Kidney (tissue), 14 donors: ENCODE data around the gene NIPAL1. TPM values are rescaled to one million over a fixed set of nuclear protein-coding genes. Genes with fewer than 3 reads are reported as not detected.
"Not testable (repeated sequence)": the region's sequence is repeated elsewhere in the genome, so short reads cannot be mapped to it uniquely, and the experiment has no call there.

Experiments used
- DNase-seq, 5 donors: peaks; one replicate each; pipeline ENCODE4 v3.0.0-alpha.2; 2013 to 2020
- FAIRE-seq: peaks from 2 replicates; lab custom pipeline; 2012; peaks lifted over from hg19 to GRCh38; lab: Jason Lieb, UNC
- H3K27ac ChIP-seq, 2 donors: one replicate each; pipeline ENCODE4 v1.7.0; 2013; ENCODE audit warnings: low read depth in 2 of 2, low read length in 2 of 2, inconsistent platforms in 1 of 2
- H3K27me3 ChIP-seq: one replicate; pipeline ENCODE4 v1.7.1; 2013; ENCODE audit warnings: low read length, inconsistent platforms; ENCODE audit not compliant: control insufficient read depth, insufficient read depth
- H3K36me3 ChIP-seq, 3 donors: one replicate each; pipeline versions ENCODE4 v1.7.0 to v1.7.1; 2013; ENCODE audit warnings: low read length in 3 of 3, control low read depth in 1 of 3, inconsistent platforms in 1 of 3; ENCODE audit not compliant: insufficient read depth in 3 of 3, control insufficient read depth in 2 of 3
- H3K4me1 ChIP-seq, 3 donors: one replicate each; pipeline versions ENCODE4 v1.7.0 to v1.7.1; 2013; ENCODE audit warnings: low read length in 3 of 3, inconsistent platforms in 1 of 3, low read depth in 1 of 3; ENCODE audit not compliant: control insufficient read depth in 2 of 3, insufficient read depth in 2 of 3
- H3K4me3 ChIP-seq, 3 donors: one replicate each; pipeline versions ENCODE4 v1.7.0 to v1.8.1; 2013; ENCODE audit warnings: low read length in 3 of 3, control low read depth in 1 of 3, inconsistent platforms in 1 of 3
- H3K9ac ChIP-seq, 3 donors: one replicate each; pipeline versions ENCODE4 v1.7.0 to v1.7.1; 2013; ENCODE audit warnings: low read length in 3 of 3, control low read depth in 1 of 3, inconsistent platforms in 1 of 3
- H3K9me3 ChIP-seq, 3 donors: one replicate each; pipeline versions ENCODE4 v1.7.0 to v1.7.1; 2013; ENCODE audit warnings: low read length in 3 of 3, control low read depth in 1 of 3, inconsistent platforms in 1 of 3; ENCODE audit not compliant: control insufficient read depth in 2 of 3, insufficient read depth in 1 of 3
- intact Hi-C: fragments of 100-400 bp; cut with DNase I; formaldehyde crosslinking; loops from one replicate; pipeline ENCODE4 v1.11.1; 2022
- polyA plus RNA-seq: library from polyadenylated mRNA; stranded (reverse); fragments of 350-450 nt; fragmentation: Illumina TruSeq; extraction: RNeasy Lipid Tissue Mini Kit (QIAGEN cat#74804); gene quantifications from one replicate; pipeline ENCODE4 v1.2.3, GENCODE V29; 2014; ENCODE audit warnings: low read depth, low replicate concordance; ENCODE audit not compliant: insufficient read depth
- total RNA-seq: library from RNA; stranded (reverse); fragmentation: NEBNext Ultra II Directional; extraction: Animal tissue kit (Norgen Biotek cat#: 25700); gene quantifications from one replicate; pipeline ENCODE4 v1.2.1, GENCODE V29; 2021
- TF ChIP-seq, protein P1 (sequence below): IDR thresholded peaks from 3 replicates; pipeline ENCODE4 v1.5.1; 2012; ENCODE audit warnings: mild to moderate bottlenecking, moderate library complexity, borderline replicate concordance; ENCODE audit not compliant: insufficient read depth; ENCODE audit errors: extremely low read depth
- donor health status: control.
- donor health status: control.
- donor health status: control.
- donor health status: control.
- donor health status: control.
- donor health status: DM: yes; HTN: yes; CAD: no.
- donor health status: Normal renal cell carcinoma (clear cell type).

NIPAL1 gene
- total and polyA plus RNA-seq, 2 donors from 2014 or later: 1.4 to 6.9 TPM

- Histone ChIP-seq H3K9me3 (no peaks in the 10 kb centered on the region), H3K4me3 (no peak overlapping the region), H3K4me1 (no peaks in the 10 kb centered on the region), H3K27me3 (no peaks in the 10 kb centered on the region), H3K36me3 (no peaks in the 10 kb centered on the region), H3K27ac (no peak overlapping the region), H3K9ac (no peak overlapping the region)
- intact Hi-C loops: no loop called here
- DNase-seq (no peak), FAIRE-seq (no peak)
- TF ChIP-seq, protein P1, sequence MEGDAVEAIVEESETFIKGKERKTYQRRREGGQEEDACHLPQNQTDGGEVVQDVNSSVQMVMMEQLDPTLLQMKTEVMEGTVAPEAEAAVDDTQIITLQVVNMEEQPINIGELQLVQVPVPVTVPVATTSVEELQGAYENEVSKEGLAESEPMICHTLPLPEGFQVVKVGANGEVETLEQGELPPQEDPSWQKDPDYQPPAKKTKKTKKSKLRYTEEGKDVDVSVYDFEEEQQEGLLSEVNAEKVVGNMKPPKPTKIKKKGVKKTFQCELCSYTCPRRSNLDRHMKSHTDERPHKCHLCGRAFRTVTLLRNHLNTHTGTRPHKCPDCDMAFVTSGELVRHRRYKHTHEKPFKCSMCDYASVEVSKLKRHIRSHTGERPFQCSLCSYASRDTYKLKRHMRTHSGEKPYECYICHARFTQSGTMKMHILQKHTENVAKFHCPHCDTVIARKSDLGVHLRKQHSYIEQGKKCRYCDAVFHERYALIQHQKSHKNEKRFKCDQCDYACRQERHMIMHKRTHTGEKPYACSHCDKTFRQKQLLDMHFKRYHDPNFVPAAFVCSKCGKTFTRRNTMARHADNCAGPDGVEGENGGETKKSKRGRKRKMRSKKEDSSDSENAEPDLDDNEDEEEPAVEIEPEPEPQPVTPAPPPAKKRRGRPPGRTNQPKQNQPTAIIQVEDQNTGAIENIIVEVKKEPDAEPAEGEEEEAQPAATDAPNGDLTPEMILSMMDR: no peak
Measured at GRCh38 chr4:47972721-47973120, 43.9 kb upstream of the NIPAL1 start.

DNA sequence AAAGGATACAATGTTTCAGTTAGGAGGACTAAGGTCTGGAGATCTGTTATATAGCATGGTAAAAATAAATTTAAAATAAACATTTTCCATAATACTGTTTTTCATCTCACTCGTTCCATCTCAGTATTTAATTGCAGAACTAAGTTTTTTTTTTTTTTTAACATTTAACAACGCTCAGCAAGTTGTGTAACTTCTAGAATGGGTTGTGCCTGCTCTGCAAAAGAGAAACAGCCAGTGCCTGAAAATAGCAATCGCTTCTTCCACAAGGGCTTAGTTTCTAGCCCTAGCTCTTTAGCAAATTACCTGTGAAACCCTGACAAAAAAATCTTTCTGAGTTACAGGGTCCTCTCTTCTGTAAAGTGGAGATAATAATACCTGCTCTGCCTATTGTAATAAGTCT, 42.0 kb upstream of the NIPAL1 start:
- Histone ChIP-seq H3K9ac (no peak overlapping the region), H3K27ac (no peak overlapping the region), H3K4me3 (no peak overlapping the region), H3K36me3 (no peaks in the 10 kb centered on the region), H3K27me3 (no peaks in the 10 kb centered on the region), H3K9me3 (no peaks in the 10 kb centered on the region), H3K4me1 (no peaks in the 10 kb centered on the region)
- no peak for DNase-seq
- intact Hi-C loops: no loop called here
- TF ChIP-seq, protein P1: no peak
- FAIRE-seq: no peak

DNA sequence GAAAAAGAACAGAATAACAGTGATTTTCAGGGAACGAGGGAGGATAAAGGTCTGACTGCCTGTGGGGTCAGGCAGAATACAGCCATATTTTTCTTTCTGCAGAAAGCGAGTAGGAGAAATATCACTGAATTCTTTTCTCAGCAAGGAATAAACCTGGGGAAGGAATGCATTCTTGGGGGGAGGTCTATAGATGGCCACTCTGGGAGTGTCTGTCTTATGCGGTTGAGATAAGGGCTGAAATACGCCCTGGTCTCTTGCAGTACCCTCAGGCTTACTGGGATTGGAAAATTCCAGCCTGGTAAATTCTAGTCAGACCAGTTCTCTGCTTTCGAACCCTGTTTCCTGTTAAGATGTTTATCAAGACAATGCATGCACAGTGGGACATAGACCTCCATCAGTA, 26.4 kb upstream of the NIPAL1 start:
- no peaks in the 10 kb centered on the region for H3K9me3 ChIP-seq
- no peak overlapping the region for H3K9ac ChIP-seq
- no peak for DNase-seq
- no peaks in the 10 kb centered on the region for H3K4me1 ChIP-seq
- H3K27ac ChIP-seq: no peak overlapping the region
- no peaks in the 10 kb centered on the region for H3K27me3 ChIP-seq
- intact Hi-C loops: no loop called here
- no peak for FAIRE-seq
- TF ChIP-seq, protein P1: no peak
- H3K36me3 ChIP-seq: no peaks in the 10 kb centered on the region
- no peak overlapping the region for H3K4me3 ChIP-seq

- DNase-seq, intact Hi-C loops, H3K9ac ChIP-seq, H3K36me3 ChIP-seq, H3K4me1 ChIP-seq, H3K9me3 ChIP-seq, FAIRE-seq, H3K27ac ChIP-seq, H3K4me3 ChIP-seq, H3K27me3 ChIP-seq: not testable (repeated sequence)
Measured at GRCh38 chr4:47992475-47992874, 24.1 kb upstream of the NIPAL1 start.
